SK-N-SH (cell line): ENCODE results near the gene GNAT3. TPM values are rescaled to one million over a fixed set of nuclear protein-coding genes. Genes with fewer than 3 reads are reported as not detected.

ENCODE experiments used
- CHD2 ChIP-seq: fragments of 150-350 bp; IDR thresholded peaks from 2 replicates; pipeline ENCODE4 v1.6.1; 2018; ENCODE audit warnings: low read length; ENCODE audit not compliant: partially characterized antibody
- EZH2phosphoT487 ChIP-seq: fragments of 200-600 bp; sonication (generic); IDR thresholded peaks from 2 replicates; pipeline ENCODE4 v1.6.1; 2017; ENCODE audit warnings: low read depth, mixed run types, mild to moderate bottlenecking, antibody characterized with exemption, moderate library complexity, borderline replicate concordance
- MAX ChIP-seq: IDR thresholded peaks from 2 replicates; pipeline ENCODE4 v1.4.0; 2012; ENCODE audit warnings: low read depth
- PBX3 ChIP-seq: IDR thresholded peaks from 2 replicates; pipeline ENCODE4; 2012
- RCOR1 ChIP-seq: fragments of 150-350 bp; IDR thresholded peaks from 2 replicates; pipeline ENCODE4 v1.6.1; 2017; ENCODE audit warnings: antibody characterized with exemption, low read length
- REST ChIP-seq: IDR thresholded peaks from 2 replicates; pipeline ENCODE4 v1.6.1; 2012; ENCODE audit warnings: mild to moderate bottlenecking, low read depth, low read length, moderate library complexity
- RXRA ChIP-seq: IDR thresholded peaks from 2 replicates; pipeline ENCODE4 v1.4.0; 2012; ENCODE audit warnings: low read depth, mild to moderate bottlenecking, borderline replicate concordance
- SMC3 ChIP-seq: IDR thresholded peaks from 2 replicates; pipeline ENCODE4 v1.6.1; 2012; ENCODE audit warnings: low read depth, low read length, improper control_type of control experiment
- TEAD4 ChIP-seq: IDR thresholded peaks from 2 replicates; pipeline ENCODE4 v1.4.0; 2012; ENCODE audit warnings: mild to moderate bottlenecking, borderline replicate concordance; ENCODE audit not compliant: insufficient read depth
- USF1 ChIP-seq: IDR thresholded peaks from 2 replicates; pipeline ENCODE4 v1.4.0; 2012; ENCODE audit warnings: low read depth, borderline replicate concordance
- USF2 ChIP-seq: fragments of 150-350 bp; IDR thresholded peaks from 2 replicates; pipeline ENCODE4 v1.6.1; 2017; ENCODE audit warnings: antibody characterized with exemption, low read length, low read depth, borderline replicate concordance
- YY1 ChIP-seq: IDR thresholded peaks from 2 replicates; pipeline ENCODE4 v1.4.0; 2012; ENCODE audit warnings: low read depth, mild to moderate bottlenecking
- ZBTB33 ChIP-seq: IDR thresholded peaks from 2 replicates; pipeline ENCODE4 v1.4.0; 2012; ENCODE audit warnings: low read depth, borderline replicate concordance
- polyA plus RNA-seq, 3 experiments: library from polyadenylated mRNA; depleted of rRNA; stranded (reverse); fragments of >200 nt; gene quantifications; 2 replicates each; pipeline ENCODE4 v1.2.3, GENCODE V29; 2012

Gene GNAT3
- polyA plus RNA-seq, 1 of the 3 experiments (the other 2 are of a cell fraction): not detected

GRCh38 chr7:80453699-80454340, 58.0 kb downstream of the GNAT3 start (continued):
- TF ChIP-seq REST (no peak), CHD2 (no peak), MAX (no peak), USF2 (no peak), RXRA (no peak), ZBTB33 (no peak), PBX3 (no peak), YY1 (no peak), RCOR1 (no peak), SMC3 (peak; percentile 84), TEAD4 (no peak), EZH2phosphoT487 (no peak), USF1 (no peak)
